ENCODE data around the gene TRPM3.

TRPM3 gene

GRCh38 chr9:70496244-70496643, 625.2 kb downstream of the TRPM3 start:
- no peak for TF ChIP-seq CTCF (IDR thresholded peaks at IDR 0.05; ENCODE audit: low read depth, low read length, missing control alignments)
- H3K4me3 ChIP-seq (ENCODE audit: low read depth, low read length) = no peak overlapping the region
- H3K27me3 ChIP-seq (replicated peaks) = no peaks in the 10 kb centered on the region
- in situ Hi-C loops (cut with HindIII; ENCODE audit: low pct_ligation_motif_present, low sequenced_read_pairs) = no loop called here
- no peaks in the 10 kb centered on the region for H3K36me3 ChIP-seq (replicated peaks)
- no peak overlapping the region for H3K27ac ChIP-seq
- no peak for DNase-seq

GRCh38 chr9:70495514-70495913, 625.9 kb downstream of the TRPM3 start:
- no peak overlapping the region for H3K4me3 ChIP-seq (ENCODE audit: low read depth, low read length)
- in situ Hi-C loops (cut with HindIII; ENCODE audit: low pct_ligation_motif_present, low sequenced_read_pairs) = no loop called here
- H3K27me3 ChIP-seq (replicated peaks) = no peaks in the 10 kb centered on the region
- no peaks in the 10 kb centered on the region for H3K36me3 ChIP-seq (replicated peaks)
- no peak overlapping the region for H3K27ac ChIP-seq
- no peak for DNase-seq
- no peak for TF ChIP-seq CTCF (IDR thresholded peaks at IDR 0.05; ENCODE audit: low read depth, low read length, missing control alignments)

- Histone ChIP-seq H3K27ac (no peak overlapping the region), H3K4me3 (ENCODE audit: low read depth, low read length) (no peak overlapping the region), H3K27me3 (replicated peaks) (no peaks in the 10 kb centered on the region), H3K36me3 (replicated peaks) (no peaks in the 10 kb centered on the region)
- no peak for DNase-seq
- TF ChIP-seq CTCF (IDR thresholded peaks at IDR 0.05; ENCODE audit: low read depth, low read length, missing control alignments) = no peak
- in situ Hi-C loops (cut with HindIII; ENCODE audit: low pct_ligation_motif_present, low sequenced_read_pairs) = no loop called here
Observed at GRCh38 chr9:70494221-70494620, 627.2 kb downstream of the TRPM3 start.

DNA sequence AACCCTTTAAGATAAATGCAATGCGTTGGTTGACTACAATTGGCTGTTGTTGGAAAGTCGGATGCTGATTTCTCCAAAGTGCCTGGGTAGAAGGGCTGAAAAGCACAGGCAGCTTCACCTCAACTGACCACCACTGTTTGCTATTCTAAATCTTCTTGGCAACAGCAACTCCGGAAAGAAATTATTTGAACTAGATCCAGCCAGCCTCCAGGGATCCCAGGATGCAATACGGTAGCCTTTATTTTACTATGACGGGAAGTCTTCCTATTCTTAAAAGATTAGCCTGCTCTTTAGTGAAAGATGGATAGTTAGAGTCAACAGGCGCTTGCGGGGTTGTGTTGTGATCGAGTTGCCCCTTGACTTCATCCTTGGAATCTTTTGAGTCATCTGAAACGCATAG, 628.4 kb downstream of the TRPM3 start:
- Histone ChIP-seq H3K36me3 (replicated peaks) (no peaks in the 10 kb centered on the region), H3K27me3 (replicated peaks) (no peaks in the 10 kb centered on the region), H3K4me3 (ENCODE audit: low read depth, low read length) (no peak overlapping the region), H3K27ac (no peak overlapping the region)
- no peak for DNase-seq
- in situ Hi-C loops (cut with HindIII; ENCODE audit: low pct_ligation_motif_present, low sequenced_read_pairs) = no loop called here
- no peak for TF ChIP-seq CTCF (IDR thresholded peaks at IDR 0.05; ENCODE audit: low read depth, low read length, missing control alignments)

- TF ChIP-seq CTCF (IDR thresholded peaks at IDR 0.05; ENCODE audit: low read depth, low read length, missing control alignments) = no peak
Observed at GRCh38 chr9:70492319-70492777, 629.1 kb downstream of the TRPM3 start.

More at GRCh38 chr9:70492319-70492777, 629.1 kb downstream of the TRPM3 start:
- Histone ChIP-seq H3K27me3 (replicated peaks) (no peaks in the 10 kb centered on the region), H3K4me3 (ENCODE audit: low read depth, low read length) (no peak overlapping the region), H3K36me3 (replicated peaks) (no peaks in the 10 kb centered on the region), H3K27ac (no peak overlapping the region)
- no peak for DNase-seq
- in situ Hi-C loops (cut with HindIII; ENCODE audit: low pct_ligation_motif_present, low sequenced_read_pairs) = no loop called here
